HEK293 (cell line): ENCODE measurements around the gene XYLB.

Experiments used
- CTCF ChIA-PET: fragments of 350-600 bp; formaldehyde crosslinking; extraction: SDS; loops from one replicate; lab custom pipeline; 2021; ENCODE audit warnings: antibody characterized with exemption; lab: Yijun Ruan, JAX
- POLR2A ChIA-PET: fragments of 300-600 bp; formaldehyde crosslinking; extraction: SDS; loops from one replicate; lab custom pipeline; 2020; ENCODE audit warnings: antibody characterized with exemption, inconsistent platforms; lab: Yijun Ruan, JAX
- H3K27ac ChIP-seq: fragments of 200-500 bp; sonication (Bioruptor generic); 2 replicates; pipeline ENCODE4 v1.5.1; 2014; ENCODE audit warnings: low read depth, low read length, control low read depth, inconsistent platforms; ENCODE audit errors: extremely low read depth
- H3K36me3 ChIP-seq, 2 experiments: fragments of 200-500 bp in 1 of 2; sonication (Bioruptor generic) in 1 of 2; 1 replicate in 1 of 2; 2 replicates in 1 of 2; pipeline ENCODE4 v1.5.1; 2014 to 2017; ENCODE audit warnings: inconsistent platforms in 2 of 2, low read length in 2 of 2; ENCODE audit not compliant: control insufficient read depth in 2 of 2, insufficient read depth in 1 of 2
- H3K4me1 ChIP-seq: fragments of 200-500 bp; sonication (Bioruptor generic); 2 replicates; pipeline ENCODE4 v1.5.1; 2014; ENCODE audit warnings: mild to moderate bottlenecking, low read length, inconsistent platforms; ENCODE audit not compliant: control insufficient read depth, insufficient read depth
- H3K4me3 ChIP-seq: 2 replicates; pipeline ENCODE4 v1.5.1; 2011; ENCODE audit warnings: low read depth, mild to moderate bottlenecking, control low read depth, low read length, moderate library complexity
- H3K9me3 ChIP-seq: fragments of 200-500 bp; sonication (Bioruptor generic); 2 replicates; pipeline ENCODE4 v1.5.1; 2014; ENCODE audit warnings: low read depth, low read length, inconsistent platforms; ENCODE audit not compliant: control insufficient read depth, insufficient read depth
- EGR2 ChIP-seq: fragments of 450-650 bp; formaldehyde crosslinking; IDR thresholded peaks from 2 replicates; pipeline ENCODE4 v1.5.1; 2016; ENCODE audit warnings: low read depth, missing biosample characterization, missing genetic modification characterization
- KLF1 ChIP-seq: fragments of 450-650 bp; formaldehyde crosslinking; IDR thresholded peaks from 2 replicates; pipeline ENCODE4 v1.5.1; 2016; ENCODE audit warnings: missing biosample characterization, missing genetic modification characterization
- KLF16 ChIP-seq: fragments of 450-650 bp; formaldehyde crosslinking; IDR thresholded peaks from 2 replicates; pipeline ENCODE4 v1.5.1; 2017; ENCODE audit warnings: missing biosample characterization, missing genetic modification characterization
- SCRT2 ChIP-seq: fragments of 450-650 bp; formaldehyde crosslinking; IDR thresholded peaks from 2 replicates; pipeline ENCODE4 v1.5.1; 2016; ENCODE audit warnings: missing biosample characterization, missing genetic modification characterization
- SP2 ChIP-seq: fragments of 450-650 bp; formaldehyde crosslinking; IDR thresholded peaks from 2 replicates; pipeline ENCODE4 v1.5.1; 2016; ENCODE audit warnings: missing biosample characterization, missing genetic modification characterization
- ZBTB48 ChIP-seq: fragments of 450-650 bp; formaldehyde crosslinking; IDR thresholded peaks from 2 replicates; pipeline ENCODE4 v1.5.1; 2016; ENCODE audit warnings: missing biosample characterization, missing genetic modification characterization
- ZBTB8A ChIP-seq: fragments of 450-650 bp; formaldehyde crosslinking; IDR thresholded peaks from 2 replicates; pipeline ENCODE4 v1.5.1; 2016; ENCODE audit warnings: missing biosample characterization, missing genetic modification characterization
- ZFHX2 ChIP-seq: fragments of 450-650 bp; formaldehyde crosslinking; conservative IDR thresholded peaks from 2 replicates; pipeline ENCODE4 v1.5.1; 2016; ENCODE audit warnings: missing biosample characterization, missing genetic modification characterization
- ZIC2 ChIP-seq: fragments of 450-650 bp; formaldehyde crosslinking; IDR thresholded peaks from 2 replicates; pipeline ENCODE4 v1.5.1; 2016; ENCODE audit warnings: missing biosample characterization, missing genetic modification characterization
- ZNF211 ChIP-seq: fragments of 450-650 bp; formaldehyde crosslinking; IDR thresholded peaks from 2 replicates; pipeline ENCODE4 v1.5.1; 2016; ENCODE audit warnings: low read depth, missing biosample characterization, missing genetic modification characterization
- ZNF266 ChIP-seq: fragments of 450-650 bp; formaldehyde crosslinking; IDR thresholded peaks from 2 replicates; pipeline ENCODE4 v1.5.1; 2016; ENCODE audit warnings: missing biosample characterization, missing genetic modification characterization, low read depth

XYLB gene

GRCh38 chr3:38458796-38459498 is 112.4 kb downstream of the XYLB start:
- Histone ChIP-seq H3K36me3 (no peaks in the 10 kb centered on the region), H3K4me3 (no peak overlapping the region), H3K27ac (no peak overlapping the region), H3K9me3 (no peaks in the 10 kb centered on the region), H3K4me1 (peaks cover 8% of the 10 kb centered on the region)
- ChIA-PET POLR2A (no interaction called here), CTCF (interaction anchor here (0.7 kb wide), 1 partner anchor 359 kb away, joined by 3 read pairs; no protein-coding TSS in a partner anchor)
- no peak for TF ChIP-seq KLF16
- no peak for TF ChIP-seq ZBTB48 (tag by site-specific recombination)
- TF ChIP-seq ZNF211: no peak
- peak; percentile 22 for TF ChIP-seq SP2 (tag by site-specific recombination)
- TF ChIP-seq ZFHX2 (tag by site-specific recombination): peak; percentile 89
- TF ChIP-seq ZBTB8A (tag by site-specific recombination): 0 out of 2 replicates have a peak, but pooled peaks have one; percentile 16
- TF ChIP-seq EGR2 (tag by site-specific recombination): peak; percentile 82
- peak; percentile 57 for TF ChIP-seq SCRT2 (tag by site-specific recombination)

- Histone ChIP-seq H3K27ac (no peak overlapping the region), H3K36me3 (no peaks in the 10 kb centered on the region), H3K4me1 (peaks cover 8% of the 10 kb centered on the region), H3K4me3 (no peak overlapping the region), H3K9me3 (no peaks in the 10 kb centered on the region)
- CTCF ChIA-PET: no interaction called here
- no peak for TF ChIP-seq ZNF266 (tag by site-specific recombination)
- no peak for TF ChIP-seq KLF1 (tag by site-specific recombination)
- TF ChIP-seq ZIC2 (tag by site-specific recombination): peak; percentile 25; the same call in 1 of the 2 replicates
- 0 out of 2 replicates have a peak, but pooled peaks have one; percentile 5 for TF ChIP-seq SCRT2 (tag by site-specific recombination)
- POLR2A ChIA-PET: no interaction called here
Measured at GRCh38 chr3:38459499-38460048, 113.0 kb downstream of the XYLB start.

- ChIA-PET POLR2A (no interaction called here), CTCF (interaction anchor here (0.6 kb wide), 1 partner anchor 418 kb away, joined by 3 read pairs; no protein-coding TSS in a partner anchor)
- Histone ChIP-seq H3K27ac (no peak overlapping the region), H3K36me3 (no peaks in the 10 kb centered on the region), H3K9me3 (no peaks in the 10 kb centered on the region), H3K4me1 (peaks cover 8% of the 10 kb centered on the region), H3K4me3 (no peak overlapping the region)
- TF ChIP-seq ZBTB8A (tag by site-specific recombination): no peak
- TF ChIP-seq, all 188 proteins: peak for 0
Measured at GRCh38 chr3:38460377-38461270, 114.0 kb downstream of the XYLB start.
